IMR-90 (cell line): Measurements from ENCODE around the gene CDH12. TPM values are rescaled to one million over a fixed set of nuclear protein-coding genes. Genes with fewer than 3 reads are reported as not detected.

Experiments
- ATAC-seq: fragments of 200-7000 bp; cut with Tn5 transposase; 2 replicates; pipeline ENCODE4 v1.9.1; 2020; ENCODE audit warnings: low read depth, mild to moderate bottlenecking, moderate library complexity
- BruUV-seq: library from RNA; stranded (reverse); fragments of 400-500 nt; replicated peaks from 2 replicates; lab custom pipeline; 2021; lab: Mats Ljungman, UMichigan
- CTCF ChIA-PET: fragments of 300-600 bp; formaldehyde crosslinking; extraction: SDS; loops from one replicate; lab custom pipeline; 2021; ENCODE audit warnings: antibody characterized with exemption; lab: Yijun Ruan, JAX
- POLR2A ChIA-PET: fragments of 300-600 bp; sonication (Branson Sonifier 250); formaldehyde crosslinking; loops from one replicate; lab custom pipeline; 2022; ENCODE audit warnings: antibody characterized with exemption; ENCODE audit not compliant: unreplicated experiment; lab: Charles Lee
- DNase-seq: peaks from one replicate; pipeline ENCODE4 v3.0.0; 2013
- H2AFZ ChIP-seq: replicated peaks from 2 replicates; pipeline ENCODE3; 2013; ENCODE audit warnings: low read length, mild to moderate bottlenecking; ENCODE audit not compliant: poor library complexity
- H2AK5ac ChIP-seq: 2 replicates; pipeline ENCODE4 v1.6.1; 2013; ENCODE audit warnings: low read depth, low read length, inconsistent platforms
- H2AK9ac ChIP-seq: replicated peaks from 2 replicates; pipeline ENCODE3; 2013; ENCODE audit warnings: mild to moderate bottlenecking, low read depth, low read length, moderate library complexity; ENCODE audit not compliant: poor library complexity
- H2BK120ac ChIP-seq: 2 replicates; pipeline ENCODE4 v1.6.1; 2013; ENCODE audit warnings: low read depth, low read length, inconsistent platforms
- H2BK15ac ChIP-seq: 3 replicates; pipeline ENCODE4 v1.6.1; 2013; ENCODE audit warnings: low read depth, low read length, inconsistent platforms
- H2BK20ac ChIP-seq: 2 replicates; pipeline ENCODE4 v1.6.1; 2013; ENCODE audit warnings: low read depth, mild to moderate bottlenecking, inconsistent platforms, low read length, moderate library complexity
- H2BK5ac ChIP-seq: 2 replicates; pipeline ENCODE4 v1.6.1; 2013; ENCODE audit warnings: mild to moderate bottlenecking, low read depth, low read length, inconsistent platforms; ENCODE audit not compliant: poor library complexity, severe bottlenecking
- H3K14ac ChIP-seq: replicated peaks from 2 replicates; pipeline ENCODE4 v1.6.1; 2013; ENCODE audit warnings: low read depth, low read length, inconsistent platforms
- H3K18ac ChIP-seq: 2 replicates; pipeline ENCODE4 v1.6.1; 2013; ENCODE audit warnings: low read depth, low read length, control low read depth
- H3K23ac ChIP-seq: 2 replicates; pipeline ENCODE4 v1.6.1; 2013; ENCODE audit warnings: low read depth, low read length, inconsistent platforms
- H3K27ac ChIP-seq: 2 replicates; pipeline ENCODE4 v1.5.1; 2013; ENCODE audit warnings: mild to moderate bottlenecking, control low read depth, low read length; ENCODE audit not compliant: insufficient read depth
- H3K27me3 ChIP-seq: 2 replicates; pipeline ENCODE4 v1.6.1; 2013; ENCODE audit warnings: low read length; ENCODE audit not compliant: control insufficient read depth, insufficient read depth
- H3K36me3 ChIP-seq: 2 replicates; pipeline ENCODE4 v1.6.1; 2013; ENCODE audit warnings: low read length, mixed read lengths; ENCODE audit not compliant: control insufficient read depth, insufficient read depth
- H3K4ac ChIP-seq: 2 replicates; pipeline ENCODE4 v1.6.1; 2013; ENCODE audit warnings: low read depth, low read length, inconsistent platforms
- H3K4me1 ChIP-seq: 2 replicates; pipeline ENCODE4 v1.6.1; 2013; ENCODE audit warnings: low read length, mixed read lengths; ENCODE audit not compliant: control insufficient read depth, insufficient read depth
- H3K4me2 ChIP-seq: 2 replicates; pipeline ENCODE4 v1.6.1; 2013; ENCODE audit warnings: low read depth, mild to moderate bottlenecking, control low read depth, low read length, moderate library complexity
- H3K4me3 ChIP-seq: 2 replicates; pipeline ENCODE4 v1.5.1; 2013; ENCODE audit warnings: low read depth, mild to moderate bottlenecking, control low read depth, low read length, moderate library complexity; ENCODE audit not compliant: insufficient read depth
- H3K56ac ChIP-seq: 2 replicates; pipeline ENCODE4 v1.6.1; 2013; ENCODE audit warnings: low read length, inconsistent platforms; ENCODE audit not compliant: insufficient read depth; ENCODE audit errors: extremely low read depth
- H3K79me1 ChIP-seq, 2 experiments: 2 replicates each; pipeline ENCODE4 v1.6.1; 2013; ENCODE audit warnings: low read length in 2 of 2, inconsistent platforms in 1 of 2, low read depth in 1 of 2
- H3K9ac ChIP-seq: 2 replicates; pipeline ENCODE4 v1.6.1; 2013; ENCODE audit warnings: low read depth, low read length, control low read depth
- H3K9me1 ChIP-seq: 2 replicates; pipeline ENCODE4 v1.6.1; 2013; ENCODE audit warnings: low read length, inconsistent platforms; ENCODE audit not compliant: insufficient read depth
- H3K9me3 ChIP-seq: 2 replicates; pipeline ENCODE4 v1.6.1; 2013; ENCODE audit warnings: low read length; ENCODE audit not compliant: control insufficient read depth, insufficient read depth
- H4K20me1 ChIP-seq: 2 replicates; pipeline ENCODE4 v1.6.1; 2013; ENCODE audit warnings: low read length, inconsistent platforms; ENCODE audit not compliant: insufficient read depth
- H4K5ac ChIP-seq: 2 replicates; pipeline ENCODE4 v1.6.1; 2013; ENCODE audit warnings: mild to moderate bottlenecking, low read depth, low read length, control low read depth
- H4K8ac ChIP-seq, 2 experiments: 2 replicates each; pipeline ENCODE4 v1.6.1; 2013; ENCODE audit warnings: low read depth in 2 of 2, low read length in 2 of 2, control low read depth in 1 of 2, inconsistent platforms in 1 of 2
- H4K91ac ChIP-seq: 2 replicates; pipeline ENCODE4 v1.6.1; 2013; ENCODE audit warnings: low read depth, low read length, inconsistent platforms; ENCODE audit not compliant: insufficient read depth
- CTCF ChIP-seq: conservative IDR thresholded peaks from 2 replicates; pipeline ENCODE4 v1.5.1; 2012; ENCODE audit warnings: mild to moderate bottlenecking, low read depth, low read length, improper control_type of control experiment
- ELK1 ChIP-seq: fragments of 150-350 bp; IDR thresholded peaks from 2 replicates; pipeline ENCODE4 v1.6.1; 2016; ENCODE audit warnings: low read depth, mild to moderate bottlenecking, low read length, moderate library complexity, borderline replicate concordance
- MAFK ChIP-seq: IDR thresholded peaks from 2 replicates; pipeline ENCODE4 v1.6.1; 2012; ENCODE audit warnings: low read depth, low read length, improper control_type of control experiment
- NFE2L2 ChIP-seq: fragments of 150-350 bp; IDR thresholded peaks from 2 replicates; pipeline ENCODE4 v1.6.1; 2016; ENCODE audit warnings: low read depth, mild to moderate bottlenecking, low read length
- RAD21 ChIP-seq: IDR thresholded peaks from 2 replicates; pipeline ENCODE4 v1.6.1; 2012; ENCODE audit warnings: low read length, improper control_type of control experiment
- RCOR1 ChIP-seq: IDR thresholded peaks from 2 replicates; pipeline ENCODE4 v1.6.1; 2012; ENCODE audit warnings: mild to moderate bottlenecking, low read length, improper control_type of control experiment; ENCODE audit not compliant: insufficient replicate concordance
- RFX5 ChIP-seq: IDR thresholded peaks from 2 replicates; pipeline ENCODE4 v1.8.0; 2012; ENCODE audit warnings: low read depth, mild to moderate bottlenecking, low read length, moderate library complexity
- SMC3 ChIP-seq: fragments of 150-350 bp; IDR thresholded peaks from 2 replicates; pipeline ENCODE4 v1.6.1; 2016; ENCODE audit warnings: low read depth, mild to moderate bottlenecking, antibody characterized with exemption, low read length, moderate library complexity
- WGBS, 2 experiments: methylation state at CpG; one replicate each; pipeline versions ENCODE4 v1.1.5 to v1.1.7; 2013; ENCODE audit warnings: missing lambda C conversion rate in 2 of 2; ENCODE audit not compliant: insufficient read length in 1 of 2; ENCODE audit errors: extremely low coverage in 2 of 2; 5-methylcytosine and 5-hydroxymethylcytosine counted together
- dilution Hi-C: fragments of 300-500 bp; cut with HindIII; formaldehyde crosslinking; loops from one replicate; pipeline ENCODE4 v1.14.3; 2018; ENCODE audit warnings: low sequenced_read_pairs; ENCODE audit not compliant: unreplicated experiment
- in situ Hi-C: fragments of 300-500 bp; cut with MboI; formaldehyde crosslinking; loops from 3 replicates; pipeline ENCODE4 v1.14.3; 2019; ENCODE audit warnings: low sequenced_read_pairs, inconsistent platforms, mixed read lengths
- intact Hi-C: fragments of 100-400 bp; cut with micrococcal nuclease; formaldehyde crosslinking; loops from 2 replicates; pipeline ENCODE4 v1.10.0; 2022
- polyA plus RNA-seq, 3 experiments: library from polyadenylated mRNA; depleted of rRNA; stranded (reverse); fragments of >200 nt; gene quantifications; 2 replicates each; pipeline ENCODE4 v1.2.3, GENCODE V29; 2012; ENCODE audit warnings: low replicate concordance in 1 of 3
- total RNA-seq: library from RNA; depleted of rRNA; stranded (reverse); fragments of >200 nt; gene quantifications from 2 replicates; pipeline ENCODE4 v1.2.3, GENCODE V29; 2012

The CDH12 gene
- total and polyA plus RNA-seq, 2 of the 4 experiments (the other 2 are of a cell fraction): not detected

- no peak overlapping the region for H3K56ac ChIP-seq
- ATAC-seq: no peak
- H4K8ac ChIP-seq: no peak overlapping the region
- TF ChIP-seq NFE2L2 (no peak), SMC3 (no peak), RAD21 (no peak), RFX5 (no peak), RCOR1 (no peak), ELK1 (no peak), MAFK (no peak), CTCF (no peak)
- WGBS, 2 experiments: no CpG with 5 or more reads among the region's 3 CpGs
- no peak for DNase-seq
- no peak overlapping the region for H2BK20ac ChIP-seq
- no peaks in the 10 kb centered on the region for H3K4me1 ChIP-seq
- ChIA-PET CTCF (no interaction called here), POLR2A (no interaction called here)
- H3K4me2 ChIP-seq: no peak overlapping the region
- dilution Hi-C loops: no loop called here
- no peaks in the 10 kb centered on the region for H3K27me3 ChIP-seq
- no peak overlapping the region for H4K5ac ChIP-seq
- no peak overlapping the region for H2AK9ac ChIP-seq
- no peak overlapping the region for H2AFZ ChIP-seq
- H4K91ac ChIP-seq: no peak overlapping the region
- no TSS peak for BruUV-seq
- H2BK120ac ChIP-seq: no peak overlapping the region
- no peaks in the 10 kb centered on the region for H3K36me3 ChIP-seq
- no peak overlapping the region for H3K9ac ChIP-seq
- H3K4me3 ChIP-seq: no peak overlapping the region
- H3K23ac ChIP-seq: no peak overlapping the region
- H2BK5ac ChIP-seq: no peak overlapping the region
- H3K9me3 ChIP-seq: peaks cover 3% of the 10 kb centered on the region; the same call in 1 of the 2 replicates
- no peaks in the 10 kb centered on the region for H3K9me1 ChIP-seq
- no peak overlapping the region for H3K4ac ChIP-seq
- no peak overlapping the region for H2AK5ac ChIP-seq
- in situ Hi-C loops: no loop called here
- no peaks in the 10 kb centered on the region for H3K79me1 ChIP-seq
- H2BK15ac ChIP-seq: no peak overlapping the region
- no peaks in the 10 kb centered on the region for H4K20me1 ChIP-seq
- intact Hi-C loops: no loop called here
- no peak overlapping the region for H3K14ac ChIP-seq
- no peak overlapping the region for H3K27ac ChIP-seq
- H3K18ac ChIP-seq: no peak overlapping the region
Measured at GRCh38 chr5:22887566-22887965, 34.4 kb upstream of the CDH12 start.
